Stimulated activated CD8-positive, alpha-beta memory T cell treated with anti-CD3 and anti-CD28 coated beads, Interleukin-4, amount 100 ng/mL, for 1 hour (primary cell): Measurements from ENCODE around the gene ATF5.

Experiments
- DNase-seq, 2 donors: peaks; one replicate each; pipeline ENCODE4 v3.0.0-alpha.2; 2020; ENCODE audit warnings: low read depth in 2 of 2, low spot score in 1 of 2

Gene ATF5

GRCh38 chr19:49972841-49973240 is 43.8 kb downstream of the ATF5 start:
- no peak for DNase-seq

- no peak for DNase-seq
Measured at GRCh38 chr19:49973987-49974386, 45.0 kb downstream of the ATF5 start.

- DNase-seq: no peak
Measured at GRCh38 chr19:49975051-49975450, 46.0 kb downstream of the ATF5 start.

GRCh38 chr19:49976496-49976895 is 47.5 kb downstream of the ATF5 start:
- DNase-seq: no peak

GRCh38 chr19:49977076-49977475 is 48.1 kb downstream of the ATF5 start:
- DNase-seq: no peak

GRCh38 chr19:49977881-49978280 is 48.9 kb downstream of the ATF5 start:
- DNase-seq: no peak

- DNase-seq: no peak
Measured at GRCh38 chr19:49978324-49978723, 49.3 kb downstream of the ATF5 start.

- DNase-seq: no peak
Measured at GRCh38 chr19:49981603-49982593, 52.9 kb downstream of the ATF5 start.
